PC-9 (cell line): ENCODE results near the gene LDHD.

Source experiments
- CTCF ChIP-seq: fragments of 200-600 bp; sonication (generic); conservative IDR thresholded peaks from 2 replicates; pipeline ENCODE4 v1.6.1; 2017; ENCODE audit warnings: mixed run types, antibody characterized with exemption, mild to moderate bottlenecking, moderate library complexity
- EZH2 ChIP-seq: fragments of 200-600 bp; sonication (generic); IDR thresholded peaks from 2 replicates; pipeline ENCODE4 v1.8.0; 2017; ENCODE audit warnings: antibody characterized with exemption, low read depth

- TF ChIP-seq CTCF (no peak), EZH2 (no peak)
Measured at GRCh38 chr16:75151798-75152197, 35.2 kb upstream of the LDHD start.
